Neural cell (in vitro differentiated cells): ENCODE measurements around the gene PGBD2. TPM values are rescaled to one million over a fixed set of nuclear protein-coding genes. Genes with fewer than 3 reads are reported as not detected.
"Not testable (repeated sequence)": the region's sequence is repeated elsewhere in the genome, so short reads cannot be mapped to it uniquely, and the experiment has no call there.

ENCODE experiments used
- H2AFZ ChIP-seq: fragments of 200-600, 300-800 bp; sonication (generic), shearing (Covaris generic); 2 replicates; pipeline ENCODE4 v1.6.0; 2014; ENCODE audit warnings: low read depth, mild to moderate bottlenecking, antibody characterized with exemption, low read length, moderate library complexity
- H3F3A ChIP-seq: fragments of 200-600 bp; shearing (Covaris generic); 2 replicates; pipeline ENCODE4 v1.6.1; 2016; ENCODE audit warnings: mild to moderate bottlenecking, moderate library complexity, mixed read lengths, antibody characterized with exemption, low read length; ENCODE audit not compliant: insufficient read depth, poor library complexity, severe bottlenecking
- H3K27ac ChIP-seq: fragments of 200-600, 300-800 bp; sonication (generic), shearing (Covaris generic); 2 replicates; pipeline ENCODE4 v1.5.1; 2014; ENCODE audit warnings: mild to moderate bottlenecking, low read length, moderate library complexity
- H3K27me3 ChIP-seq: fragments of 300-800, 200-600 bp; sonication (generic), shearing (Covaris generic); 2 replicates; pipeline ENCODE4 v1.6.0; 2014; ENCODE audit warnings: mild to moderate bottlenecking, low read depth, low read length, moderate library complexity; ENCODE audit not compliant: insufficient read depth
- H3K36me3 ChIP-seq: fragments of 300-800, 200-600 bp; sonication (generic), shearing (Covaris generic); 2 replicates; pipeline ENCODE4 v1.5.1; 2014; ENCODE audit warnings: mild to moderate bottlenecking, antibody characterized with exemption, low read length, moderate library complexity; ENCODE audit not compliant: insufficient read depth
- H3K4me2 ChIP-seq: fragments of 300-800, 200-600 bp; sonication (generic), shearing (Covaris generic); 2 replicates; pipeline ENCODE4 v1.6.0; 2014; ENCODE audit warnings: mild to moderate bottlenecking, low read length
- H3K4me3 ChIP-seq: fragments of 300-800, 200-600 bp; sonication (generic), shearing (Covaris generic); 2 replicates; pipeline ENCODE4 v1.5.1; 2014; ENCODE audit warnings: mild to moderate bottlenecking, low read length, moderate library complexity
- H3K79me2 ChIP-seq: fragments of 200-600 bp; shearing (Covaris generic); replicated peaks from 2 replicates; pipeline ENCODE4 v1.6.0; 2014; ENCODE audit warnings: mild to moderate bottlenecking, low read length, moderate library complexity; ENCODE audit not compliant: insufficient read depth
- H3K9ac ChIP-seq: fragments of 300-800, 200-600 bp; sonication (generic), shearing (Covaris generic); 2 replicates; pipeline ENCODE4 v1.6.1; 2016; ENCODE audit warnings: mild to moderate bottlenecking, low read length, mixed read lengths
- H3K9me2 ChIP-seq: fragments of 200-600 bp; shearing (Covaris generic); 2 replicates; pipeline ENCODE4 v1.6.1; 2016; ENCODE audit warnings: mild to moderate bottlenecking, low read length, mixed read lengths; ENCODE audit not compliant: insufficient read depth
- H3K9me3 ChIP-seq: fragments of 200-600, 300-800 bp; sonication (generic), shearing (Covaris generic); 2 replicates; pipeline ENCODE4 v1.6.1; 2016; ENCODE audit warnings: mild to moderate bottlenecking, mixed run types, low read length, moderate library complexity, mixed read lengths
- H4K20me1 ChIP-seq: fragments of 200-600 bp; shearing (Covaris generic); 2 replicates; pipeline ENCODE4 v1.6.1; 2016; ENCODE audit warnings: mild to moderate bottlenecking, mixed run types; ENCODE audit not compliant: insufficient read depth
- CTCF ChIP-seq: fragments of 450-650 bp; IDR thresholded peaks from 2 replicates; pipeline ENCODE4 v1.5.1; 2014; ENCODE audit warnings: antibody characterized with exemption, mild to moderate bottlenecking, moderate library complexity; ENCODE audit not compliant: poor library complexity, severe bottlenecking
- EP300 ChIP-seq: fragments of 450-650 bp; conservative IDR thresholded peaks from 2 replicates; pipeline ENCODE4 v1.6.1; 2014; ENCODE audit warnings: antibody characterized with exemption, mild to moderate bottlenecking, moderate library complexity; ENCODE audit not compliant: poor library complexity, severe bottlenecking
- EZH2 ChIP-seq: fragments of 200-600, 300-800 bp; shearing (Covaris generic), sonication (generic); IDR thresholded peaks from 2 replicates; pipeline ENCODE4 v1.6.1; 2014; ENCODE audit warnings: antibody characterized with exemption, low read length, borderline replicate concordance, mild to moderate bottlenecking; ENCODE audit not compliant: insufficient read depth, poor library complexity, severe bottlenecking
- MXI1 ChIP-seq: fragments of 450-650 bp; conservative IDR thresholded peaks from 2 replicates; pipeline ENCODE4 v1.6.1; 2014; ENCODE audit warnings: antibody characterized with exemption, mild to moderate bottlenecking; ENCODE audit not compliant: poor library complexity, severe bottlenecking
- POLR2AphosphoS5 ChIP-seq: IDR thresholded peaks from 2 replicates; pipeline ENCODE4 v1.6.1; 2012
- RAD21 ChIP-seq: fragments of 450-650 bp; conservative IDR thresholded peaks from 2 replicates; pipeline ENCODE4 v1.6.1; 2014; ENCODE audit warnings: antibody characterized with exemption, mild to moderate bottlenecking, moderate library complexity
- REST ChIP-seq: IDR thresholded peaks from 2 replicates; pipeline ENCODE4 v1.6.1; 2012; ENCODE audit warnings: borderline replicate concordance
- SMC3 ChIP-seq: fragments of 450-650 bp; conservative IDR thresholded peaks from 2 replicates; pipeline ENCODE4 v1.6.1; 2014; ENCODE audit warnings: antibody characterized with exemption, mild to moderate bottlenecking, moderate library complexity; ENCODE audit not compliant: poor library complexity
- TAF1 ChIP-seq: IDR thresholded peaks from 2 replicates; pipeline ENCODE4 v1.6.1; 2012; ENCODE audit warnings: low read depth
- polyA plus RNA-seq: library from polyadenylated mRNA; depleted of rRNA; stranded (reverse); fragments of >200 nt; gene quantifications from 2 replicates; pipeline ENCODE4 v1.2.3, GENCODE V29; 2014

PGBD2 gene
- polyA plus RNA-seq, 1 donor from 2014 or later = 8.1 TPM

GRCh38 chr1:248885646-248886045, 20.4 kb upstream of the PGBD2 start:
- H3K9ac ChIP-seq = no peak overlapping the region
- no peaks in the 10 kb centered on the region for H3K79me2 ChIP-seq
- H3K9me2 ChIP-seq = no peaks in the 10 kb centered on the region
- no peak overlapping the region for H3K4me3 ChIP-seq
- no peaks in the 10 kb centered on the region for H3K9me3 ChIP-seq
- no peak for TF ChIP-seq CTCF
- no peak for TF ChIP-seq POLR2AphosphoS5
- TF ChIP-seq REST = no peak
- no peak for TF ChIP-seq MXI1
- TF ChIP-seq EZH2 = no peak
- TF ChIP-seq SMC3 = no peak
- no peak for TF ChIP-seq EP300
- TF ChIP-seq RAD21 = no peak
- no peak for TF ChIP-seq TAF1
- no peaks in the 10 kb centered on the region for H3K27me3 ChIP-seq
- H3K27ac ChIP-seq = no peak overlapping the region
- H3K36me3 ChIP-seq = no peaks in the 10 kb centered on the region
- no peak overlapping the region for H3K4me2 ChIP-seq
- no peaks in the 10 kb centered on the region for H3F3A ChIP-seq
- no peaks in the 10 kb centered on the region for H4K20me1 ChIP-seq
- no peak overlapping the region for H2AFZ ChIP-seq

GRCh38 chr1:248886237-248886895, 19.7 kb upstream of the PGBD2 start:
- Histone ChIP-seq H3K36me3 (no peaks in the 10 kb centered on the region), H3K9me3 (no peaks in the 10 kb centered on the region), H3F3A (no peaks in the 10 kb centered on the region), H4K20me1 (no peaks in the 10 kb centered on the region), H2AFZ (no peak overlapping the region), H3K27ac (no peak overlapping the region), H3K9me2 (no peaks in the 10 kb centered on the region), H3K27me3 (no peaks in the 10 kb centered on the region), H3K4me3 (no peak overlapping the region), H3K79me2 (no peaks in the 10 kb centered on the region), H3K4me2 (no peak overlapping the region), H3K9ac (no peak overlapping the region)
- TF ChIP-seq CTCF (no peak), EZH2 (no peak), EP300 (no peak), TAF1 (no peak), POLR2AphosphoS5 (no peak), SMC3 (no peak), REST (no peak), MXI1 (no peak), RAD21 (no peak)

- not testable (repeated sequence) for H2AFZ ChIP-seq, H3K4me3 ChIP-seq, H3K79me2 ChIP-seq, H3F3A ChIP-seq, H3K27me3 ChIP-seq, H3K9me3 ChIP-seq, H3K9ac ChIP-seq, H3K9me2 ChIP-seq, H3K4me2 ChIP-seq, H3K27ac ChIP-seq, H4K20me1 ChIP-seq, H3K36me3 ChIP-seq
Observed at GRCh38 chr1:248889914-248890243, 16.2 kb upstream of the PGBD2 start.
